Epithelial cell of alveolus of lung (primary cell): Measurements from ENCODE around the gene EMX1. TPM values are rescaled to one million over a fixed set of nuclear protein-coding genes. Genes with fewer than 3 reads are reported as not detected.

Source experiments
- total RNA-seq: library from RNA; depleted of rRNA; stranded (reverse); fragments of >200 nt; gene quantifications from 2 replicates; pipeline ENCODE4 v1.2.1, GENCODE V29; 2015

The EMX1 gene
- total RNA-seq, result not detected in 2 replicates

DNA sequence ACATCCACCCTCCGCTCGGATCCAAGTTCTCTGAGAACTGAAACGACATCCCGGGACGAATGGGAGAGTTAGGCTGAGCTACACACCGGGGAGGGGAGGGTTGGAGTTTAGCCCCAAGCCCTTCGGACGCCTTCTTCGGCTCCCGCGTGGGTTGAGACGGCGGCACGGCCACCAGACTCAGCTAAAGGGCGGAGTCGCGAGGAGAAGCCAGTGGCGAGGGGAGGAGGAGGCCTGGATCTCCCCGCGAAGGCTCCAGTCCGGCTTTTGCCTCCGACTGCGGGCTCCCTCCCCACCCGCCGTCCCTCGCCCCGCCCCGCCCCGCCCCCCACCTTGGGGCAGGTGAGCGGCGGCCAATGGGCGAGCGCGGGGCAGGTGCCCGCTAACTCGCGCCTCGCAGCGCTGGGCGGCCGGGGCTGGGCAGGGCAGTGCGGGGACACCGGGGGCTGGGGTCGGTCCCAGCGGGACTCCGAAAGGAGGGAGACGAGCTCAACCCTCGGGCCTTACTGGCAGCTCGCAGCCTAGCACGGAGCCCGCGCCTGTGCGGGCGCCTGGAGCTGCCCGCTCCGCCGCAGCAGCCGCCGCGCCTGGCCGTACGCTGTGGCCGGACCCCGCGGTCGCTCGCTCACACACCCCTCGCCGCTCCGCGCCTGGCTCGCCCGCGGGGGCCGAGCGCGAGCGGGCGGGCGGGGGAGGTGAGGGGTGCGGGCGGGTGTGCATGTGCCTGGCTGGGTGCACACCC is at the start of gene EMX1:
Gene EMX1 (plus strand): TSS at position 382 of the 739 bp plus-strand sequence. CDS start 334 bp downstream, at position 716.

DNA sequence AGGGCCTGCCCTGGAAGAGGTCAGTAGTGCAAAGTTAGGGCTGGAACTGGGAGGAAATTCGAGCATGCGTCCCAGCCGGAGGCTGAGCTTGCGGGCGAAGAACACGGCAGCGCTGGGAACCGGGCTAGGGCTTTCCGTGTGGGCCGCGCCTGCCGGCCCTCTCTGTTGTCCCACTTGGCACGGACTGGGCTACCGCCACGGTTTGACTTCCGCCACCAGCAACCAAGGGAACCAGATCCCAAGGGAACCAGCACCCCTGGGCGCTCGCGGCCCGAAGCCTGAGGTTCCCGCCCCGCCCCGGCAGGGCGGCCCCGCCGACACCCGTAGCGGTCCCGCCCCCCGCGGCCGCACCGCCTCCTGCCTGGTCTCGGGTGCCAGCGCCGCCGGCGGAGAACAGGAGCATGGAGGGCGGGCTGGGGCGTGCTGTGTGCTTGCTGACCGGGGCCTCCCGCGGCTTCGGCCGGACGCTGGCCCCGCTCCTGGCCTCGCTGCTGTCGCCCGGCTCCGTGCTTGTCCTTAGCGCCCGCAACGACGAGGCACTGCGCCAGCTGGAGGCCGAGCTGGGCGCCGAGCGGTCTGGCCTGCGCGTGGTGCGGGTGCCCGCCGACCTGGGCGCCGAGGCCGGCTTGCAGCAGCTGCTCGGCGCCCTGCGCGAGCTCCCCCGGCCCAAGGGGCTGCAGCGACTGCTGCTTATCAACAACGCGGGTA is 30.1 kb upstream of the EMX1 start, which contains the start of gene SPR:
Gene SPR (plus strand): TSS at position 377 of the 708 bp plus-strand sequence. CDS start 25 bp downstream, at position 402.

Other genes with a start within 250 kb of the EMX1 start
- gene EXOC6B, start 91.5 kb upstream of the EMX1 start, total RNA-seq, result 14.3 and 15.1 TPM in 2 replicates
- 12.8 and 14.0 TPM in 2 replicates for gene SPR, start 30.1 kb upstream of the EMX1 start, total RNA-seq
- 10.7 and 16.4 TPM in 2 replicates for gene SFXN5, start 154.2 kb downstream of the EMX1 start, total RNA-seq
- gene RAB11FIP5, start 195.4 kb downstream of the EMX1 start, total RNA-seq, result 28.0 and 29.0 TPM in 2 replicates